Adipocyte (in vitro differentiated cells): ENCODE measurements around the gene TGFBI.

ENCODE experiments used
- DNase-seq: peaks from one replicate; pipeline ENCODE4 v3.0.0-alpha.2; 2015; ENCODE audit warnings: low read depth
- H3K27me3 ChIP-seq: replicated peaks from 2 replicates; pipeline ENCODE4 v1.7.0; 2013; ENCODE audit warnings: mild to moderate bottlenecking, low read length, moderate library complexity; ENCODE audit not compliant: control insufficient read depth, insufficient read depth
- H3K36me3 ChIP-seq: 2 replicates; pipeline ENCODE4 v1.7.0; 2013; ENCODE audit warnings: low read length, mild to moderate bottlenecking, moderate library complexity; ENCODE audit not compliant: control insufficient read depth, insufficient read depth, severe bottlenecking
- H3K4me1 ChIP-seq: 2 replicates; pipeline ENCODE4 v1.7.0; 2013; ENCODE audit warnings: mild to moderate bottlenecking, low read length, moderate library complexity; ENCODE audit not compliant: control insufficient read depth, insufficient read depth
- H3K4me3 ChIP-seq: 2 replicates; pipeline ENCODE4 v1.7.0; 2013; ENCODE audit warnings: mild to moderate bottlenecking, low read length, moderate library complexity
- H3K9ac ChIP-seq: 2 replicates; pipeline ENCODE4 v1.7.0; 2013; ENCODE audit warnings: mild to moderate bottlenecking, low read length, moderate library complexity
- H3K9me3 ChIP-seq: 2 replicates; pipeline ENCODE4 v1.7.0; 2013; ENCODE audit warnings: mild to moderate bottlenecking, low read length, moderate library complexity; ENCODE audit not compliant: control insufficient read depth

TGFBI gene

DNA sequence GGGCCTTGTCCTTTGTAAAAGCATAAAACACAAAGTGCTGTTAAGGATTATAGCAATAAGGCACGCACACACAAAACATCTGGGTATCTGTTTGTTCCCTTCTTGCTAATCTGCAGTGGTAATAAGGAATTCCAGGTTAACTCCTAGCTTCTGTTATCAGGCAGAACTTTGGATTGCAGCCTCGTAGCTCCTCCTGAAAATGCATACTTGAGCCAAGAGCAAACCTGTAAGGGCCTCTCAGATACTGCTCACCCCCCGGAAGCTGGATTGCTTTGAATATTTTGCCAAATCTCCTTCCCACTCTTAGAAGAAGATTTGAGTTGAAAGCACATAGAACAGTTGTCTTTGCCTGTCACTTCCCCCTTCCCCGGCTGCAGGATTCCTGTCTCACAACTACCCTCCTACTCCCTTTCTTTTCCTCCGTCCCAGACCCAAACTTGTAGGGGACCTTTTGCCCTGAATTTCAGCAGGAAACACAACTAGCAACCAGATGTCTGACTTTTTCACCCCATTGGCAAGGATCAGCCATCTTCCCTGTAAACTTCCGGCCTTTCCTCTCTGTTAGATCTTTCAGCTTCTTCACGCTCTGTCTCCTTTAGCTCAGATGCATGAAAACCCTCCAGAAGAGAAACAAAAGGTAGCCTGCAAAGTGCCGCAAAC lies 75.6 kb downstream of the TGFBI start:
- Histone ChIP-seq H3K4me3 (no peak overlapping the region), H3K9me3 (no peaks in the 10 kb centered on the region), H3K4me1 (peaks cover 5% of the 10 kb centered on the region), H3K36me3 (no peaks in the 10 kb centered on the region), H3K9ac (no peak overlapping the region), H3K27me3 (peaks cover 3% of the 10 kb centered on the region)
- no peak for DNase-seq

GRCh38 chr5:136106351-136107031 lies 77.7 kb downstream of the TGFBI start:
- no peaks in the 10 kb centered on the region for H3K36me3 ChIP-seq
- H3K4me3 ChIP-seq = no peak overlapping the region
- peaks cover 5% of the 10 kb centered on the region for H3K4me1 ChIP-seq
- no peaks in the 10 kb centered on the region for H3K9me3 ChIP-seq
- H3K9ac ChIP-seq = no peak overlapping the region
- DNase-seq = no peak
- H3K27me3 ChIP-seq = no peaks in the 10 kb centered on the region

DNA sequence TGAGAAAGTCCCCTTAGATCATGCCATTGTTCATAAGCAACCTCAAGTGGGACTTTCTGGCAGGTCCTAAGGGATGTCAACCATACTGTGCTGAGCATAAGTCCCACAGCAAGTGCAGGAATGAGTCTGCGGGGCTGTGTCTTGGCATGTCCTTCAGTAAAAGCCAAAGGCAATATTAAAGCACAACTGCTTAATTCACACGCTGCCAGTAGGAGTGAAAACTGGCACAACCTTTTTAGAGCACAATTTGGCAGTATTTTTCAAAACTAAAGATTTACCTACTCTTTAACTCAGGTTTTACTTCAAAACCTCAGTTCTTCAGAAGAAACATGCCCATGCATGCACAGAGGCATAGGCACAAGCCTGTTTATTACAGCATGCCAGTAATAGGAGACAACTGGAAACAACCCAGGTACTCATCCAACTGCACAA lies 79.4 kb downstream of the TGFBI start:
- H3K4me3 ChIP-seq = no peak overlapping the region
- no peaks in the 10 kb centered on the region for H3K9me3 ChIP-seq
- H3K4me1 ChIP-seq = peaks cover 5% of the 10 kb centered on the region
- no peak for DNase-seq
- no peaks in the 10 kb centered on the region for H3K27me3 ChIP-seq
- H3K36me3 ChIP-seq = no peaks in the 10 kb centered on the region
- H3K9ac ChIP-seq = no peak overlapping the region

- peaks cover 5% of the 10 kb centered on the region for H3K4me1 ChIP-seq
- no peak overlapping the region for H3K9ac ChIP-seq
- H3K36me3 ChIP-seq = no peaks in the 10 kb centered on the region
- no peak overlapping the region for H3K4me3 ChIP-seq
- H3K27me3 ChIP-seq = peaks cover under 1% of the 10 kb centered on the region
- H3K9me3 ChIP-seq = no peaks in the 10 kb centered on the region
- DNase-seq = no peak
Observed at GRCh38 chr5:136108766-136109165, 80.0 kb downstream of the TGFBI start.

- Histone ChIP-seq H3K9ac (no peak overlapping the region), H3K4me1 (peaks cover 3% of the 10 kb centered on the region), H3K27me3 (peaks cover 9% of the 10 kb centered on the region), H3K4me3 (no peak overlapping the region), H3K9me3 (no peaks in the 10 kb centered on the region), H3K36me3 (no peaks in the 10 kb centered on the region)
- DNase-seq = no peak
Observed at GRCh38 chr5:136109453-136110135, 80.8 kb downstream of the TGFBI start.
